NCI-H524 treated with DMSO at 0.1 percent for 48 hours (cell line): ENCODE measurements around the gene C4BPA.

Experiments used
- DNase-seq: peaks from one replicate; lab custom pipeline; 2025; lab: John Stamatoyannopoulos, UW

C4BPA gene

GRCh38 chr1:207124389-207124788 lies 20.4 kb downstream of the C4BPA start:
- no peak for DNase-seq

- DNase-seq: no peak
Observed at GRCh38 chr1:207128336-207128921, 24.4 kb downstream of the C4BPA start.

DNA sequence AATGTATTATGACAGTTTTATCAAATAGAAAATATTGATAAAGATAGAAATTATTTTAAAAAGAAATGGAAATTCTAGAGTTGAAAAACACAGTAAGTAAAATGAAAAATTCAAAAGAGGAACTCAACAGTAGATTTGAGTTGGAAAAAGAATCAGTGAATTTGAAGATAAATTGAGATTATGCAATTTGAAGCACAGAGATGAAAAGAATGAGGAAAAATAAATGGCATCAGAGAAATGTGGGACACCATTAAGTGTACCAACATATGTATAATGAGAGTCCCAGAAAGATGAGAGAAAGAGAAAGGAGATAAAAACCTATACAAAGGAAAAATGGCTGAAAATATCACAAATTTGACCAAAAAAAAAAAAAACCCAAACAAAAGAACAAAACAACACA lies 25.0 kb downstream of the C4BPA start:
- DNase-seq: no peak

DNA sequence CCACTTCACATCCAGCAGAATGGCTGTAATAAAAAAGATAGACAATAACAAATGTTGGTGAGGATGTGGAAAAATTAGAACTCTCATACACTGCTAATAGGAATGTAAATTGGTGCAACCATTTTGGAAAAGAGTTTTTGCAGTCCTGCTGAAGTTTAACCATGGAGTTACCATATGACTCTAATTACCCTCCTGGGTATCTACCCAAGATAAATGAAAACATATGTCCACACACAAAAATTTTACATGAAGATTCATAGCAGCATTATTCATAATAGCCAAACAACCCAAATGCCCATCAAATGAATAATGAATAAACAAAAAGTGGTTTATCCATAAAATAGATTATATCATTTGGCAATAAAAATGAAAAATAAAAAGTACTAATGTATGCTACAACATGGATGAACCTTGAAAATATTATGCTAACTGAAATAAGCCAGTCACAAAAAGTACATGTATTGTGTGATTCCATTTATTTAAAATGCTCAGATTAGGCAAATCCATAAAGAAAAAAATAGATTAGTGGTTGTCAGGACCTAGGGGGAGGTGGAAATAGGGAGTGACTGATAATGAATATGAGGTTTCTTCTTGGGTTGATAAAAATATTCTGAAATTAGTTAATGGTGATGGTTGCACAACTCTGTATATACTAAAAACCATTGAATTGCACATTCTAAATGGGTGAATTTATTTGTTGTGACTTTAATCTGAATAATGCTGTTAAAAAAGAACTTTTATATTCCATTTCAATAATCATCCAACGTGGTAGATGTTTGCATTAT lies 26.4 kb downstream of the C4BPA start:
- no peak for DNase-seq

GRCh38 chr1:207131163-207131562 lies 27.1 kb downstream of the C4BPA start:
- no peak for DNase-seq

- no peak for DNase-seq
Observed at GRCh38 chr1:207134581-207134980, 30.5 kb downstream of the C4BPA start.

- no peak for DNase-seq
Observed at GRCh38 chr1:207139616-207140015, 35.6 kb downstream of the C4BPA start.

DNA sequence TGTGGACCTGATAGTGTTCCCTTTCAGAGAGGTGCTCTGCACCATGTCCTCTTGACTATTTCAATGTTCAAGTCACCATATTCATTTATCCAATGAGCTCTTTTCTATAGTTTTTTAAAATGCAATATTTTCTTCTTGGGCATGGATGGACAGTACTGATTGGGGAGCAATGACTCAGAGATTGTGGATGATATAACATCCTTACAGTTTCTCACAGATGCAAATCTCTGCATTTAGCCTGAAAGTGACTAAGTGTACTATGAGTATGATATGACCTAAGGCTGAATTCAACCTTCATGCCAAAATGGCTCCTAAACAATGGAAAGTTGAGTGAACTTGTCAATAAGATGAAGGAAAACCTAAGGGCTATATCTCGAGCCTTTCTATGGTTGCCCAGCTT lies 36.5 kb downstream of the C4BPA start:
- DNase-seq: no peak

GRCh38 chr1:207145401-207146058 lies 41.5 kb downstream of the C4BPA start:
- DNase-seq: no peak

DNA sequence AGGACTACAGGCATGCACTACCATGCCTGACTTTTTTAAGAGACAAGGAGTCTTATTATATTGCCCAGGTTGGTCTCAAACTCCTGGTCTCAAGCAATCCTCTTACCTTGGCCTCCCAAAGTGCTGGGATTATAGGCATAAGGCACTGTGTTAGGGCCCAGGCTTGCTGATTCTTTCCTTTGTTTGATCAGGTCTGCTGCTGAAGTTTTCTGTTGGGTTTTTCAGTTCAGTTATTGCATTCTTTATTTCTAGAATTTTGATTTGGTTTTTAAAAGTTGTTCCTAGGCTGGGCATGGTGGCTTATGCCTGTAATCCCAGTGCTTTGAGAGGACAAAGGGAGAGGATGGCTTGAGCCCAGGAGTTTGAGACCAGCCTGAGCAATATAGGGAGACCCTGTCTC lies 47.9 kb downstream of the C4BPA start:
- DNase-seq: no peak

GRCh38 chr1:207152792-207153468 lies 48.9 kb downstream of the C4BPA start:
- no peak for DNase-seq

- no peak for DNase-seq
Observed at GRCh38 chr1:207155028-207155427, 51.0 kb downstream of the C4BPA start.

DNA sequence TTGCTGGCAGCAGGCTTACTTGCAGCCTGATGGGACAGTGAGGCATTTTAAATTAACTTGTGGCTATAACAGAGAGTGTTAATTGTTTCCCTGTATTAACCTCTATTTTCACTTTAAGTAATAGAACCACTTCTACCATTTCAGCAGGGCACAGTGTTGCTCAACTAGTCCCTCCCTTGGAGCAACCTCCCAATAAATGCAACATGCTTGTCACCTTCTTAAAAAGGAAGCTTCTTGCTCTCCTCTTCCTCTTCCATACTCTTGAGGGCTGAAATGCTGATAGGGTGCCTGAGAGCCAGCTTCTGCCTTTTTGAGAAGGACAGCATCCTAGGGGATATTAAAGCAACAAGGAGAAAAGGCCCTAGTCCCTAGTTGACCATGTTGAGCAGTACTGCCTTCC lies 52.1 kb downstream of the C4BPA start:
- no peak for DNase-seq

- DNase-seq: no peak
Observed at GRCh38 chr1:207156826-207157225, 52.8 kb downstream of the C4BPA start.

DNA sequence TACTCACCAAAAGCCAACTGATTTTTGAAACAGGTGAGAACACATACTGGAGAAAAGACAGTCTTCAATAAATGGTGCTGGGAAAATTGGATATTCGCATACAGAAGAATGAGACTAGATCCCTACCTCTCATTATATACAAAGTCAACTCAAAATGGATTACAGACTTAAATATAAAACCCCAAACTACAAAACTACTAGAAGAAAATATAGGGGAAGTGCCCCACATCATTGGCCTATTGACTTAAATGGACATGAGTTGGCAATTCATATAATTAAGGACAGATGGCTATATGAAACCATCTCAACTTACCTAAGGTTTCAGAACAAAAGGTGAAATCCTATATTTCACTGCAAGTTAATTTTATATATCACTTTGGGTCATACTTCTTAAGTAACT lies 60.1 kb downstream of the C4BPA start:
- no peak for DNase-seq

DNA sequence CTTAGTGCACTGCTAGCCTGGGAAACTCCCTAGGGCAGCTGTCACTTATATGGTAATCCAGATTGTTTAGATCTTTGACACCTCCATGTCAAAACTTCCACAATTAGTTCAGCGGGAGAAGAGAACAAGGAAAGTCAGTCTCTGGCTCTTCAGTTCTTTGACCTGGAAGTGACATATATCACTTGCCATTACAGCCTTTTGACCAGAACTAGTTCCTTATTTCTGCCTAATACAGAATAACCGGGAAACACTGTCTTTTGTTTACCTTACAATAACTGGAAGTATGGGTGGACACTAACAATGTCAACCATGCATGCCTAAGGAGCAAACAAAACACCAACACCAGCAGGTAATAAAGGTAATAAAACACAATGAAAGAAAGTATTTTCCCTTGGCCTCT lies 68.3 kb downstream of the C4BPA start:
- DNase-seq: no peak

DNA sequence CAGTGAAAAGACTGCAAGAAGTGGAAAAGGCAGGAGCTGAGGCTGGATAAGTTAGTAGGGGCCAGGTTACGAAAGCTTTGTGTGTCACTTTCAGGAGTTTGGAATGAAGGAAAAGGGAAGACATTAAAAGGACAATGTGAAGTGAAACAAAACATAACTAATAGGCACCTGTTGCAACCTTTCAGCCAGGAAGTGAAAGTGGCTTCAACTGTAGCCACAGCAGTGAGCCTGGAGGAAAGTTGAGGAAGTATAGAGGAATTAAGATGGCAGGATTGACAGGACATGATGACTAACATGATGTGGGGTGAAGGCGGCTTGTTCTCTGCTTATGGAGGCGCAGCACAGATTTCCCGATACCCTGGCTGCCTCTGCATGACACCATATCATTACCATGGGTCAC lies 68.9 kb downstream of the C4BPA start:
- no peak for DNase-seq

DNA sequence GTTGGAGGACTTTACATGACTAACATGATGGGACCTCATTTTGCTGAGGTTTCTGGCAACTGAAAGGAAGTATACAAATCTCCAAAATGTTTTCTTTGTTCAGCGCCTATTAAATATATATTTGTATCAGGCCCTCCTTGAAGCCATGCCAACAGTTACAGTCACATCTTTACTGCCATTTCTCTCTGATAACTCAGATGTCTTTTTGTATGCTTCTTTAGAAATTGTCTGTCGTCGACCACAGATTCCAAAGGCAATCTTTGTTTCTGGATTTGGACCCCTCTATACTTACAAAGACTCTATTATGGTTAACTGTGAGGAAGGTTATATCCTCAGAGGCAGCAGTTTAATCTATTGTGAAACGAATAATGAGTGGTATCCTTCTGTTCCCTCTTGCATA lies 69.4 kb downstream of the C4BPA start:
- no peak for DNase-seq

DNA sequence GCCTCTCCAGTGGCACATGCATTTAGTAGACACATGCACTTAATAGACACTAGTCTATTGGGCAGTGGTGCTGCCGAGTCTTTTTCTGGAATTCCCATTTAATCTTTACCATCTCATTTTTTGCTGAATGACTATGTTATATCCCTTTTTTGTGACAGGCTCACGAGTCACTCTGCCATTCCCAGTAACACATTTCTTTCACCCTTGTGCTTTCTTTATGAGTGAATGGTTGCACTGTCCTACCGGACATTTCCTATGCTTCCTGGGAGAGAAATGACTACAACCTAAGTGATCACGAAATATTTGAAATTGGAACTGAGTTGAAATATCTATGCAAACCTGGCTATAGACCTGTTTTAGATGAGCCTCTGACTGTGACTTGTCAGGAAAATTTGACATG lies 70.9 kb downstream of the C4BPA start:
- DNase-seq: no peak

GRCh38 chr1:207179036-207179435 lies 75.0 kb downstream of the C4BPA start:
- DNase-seq: no peak

DNA sequence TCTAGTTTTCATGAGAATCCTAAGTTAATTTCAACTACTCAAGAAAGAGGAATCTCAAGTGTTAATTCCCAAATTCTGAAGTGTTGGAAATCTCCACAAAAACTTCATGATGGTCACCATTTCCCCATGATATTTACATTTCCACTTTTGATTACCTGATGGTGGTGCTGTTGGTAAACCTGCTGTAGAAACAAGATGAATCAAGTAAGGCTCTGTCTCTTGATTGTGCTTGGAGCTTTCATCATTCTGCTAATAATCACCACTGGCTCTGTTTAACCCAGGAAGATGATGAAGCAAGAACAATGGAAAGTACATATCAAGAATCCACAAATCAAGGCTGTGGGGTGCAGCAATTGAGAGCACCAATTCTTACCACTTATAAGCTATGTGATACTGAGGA lies 77.8 kb downstream of the C4BPA start:
- no peak for DNase-seq

DNA sequence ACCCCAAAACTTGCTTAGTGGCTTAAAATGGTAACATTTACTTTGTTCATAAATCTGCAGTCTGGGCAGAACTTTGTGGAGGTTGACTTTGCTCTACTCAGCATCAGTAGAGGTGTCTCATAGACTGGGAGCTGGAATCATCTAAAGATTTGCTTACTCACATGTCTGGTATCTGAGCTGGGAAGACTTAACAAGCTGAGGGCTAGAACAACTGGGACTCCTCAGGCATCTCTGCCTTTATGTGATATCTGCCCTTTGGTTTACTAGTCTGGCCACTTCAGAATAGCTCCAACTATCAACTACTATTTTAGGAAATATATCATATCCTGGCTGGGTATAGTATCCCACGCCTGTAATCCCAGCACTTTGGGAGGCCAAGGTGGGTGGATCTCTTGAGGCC lies 82.5 kb downstream of the C4BPA start:
- no peak for DNase-seq

DNA sequence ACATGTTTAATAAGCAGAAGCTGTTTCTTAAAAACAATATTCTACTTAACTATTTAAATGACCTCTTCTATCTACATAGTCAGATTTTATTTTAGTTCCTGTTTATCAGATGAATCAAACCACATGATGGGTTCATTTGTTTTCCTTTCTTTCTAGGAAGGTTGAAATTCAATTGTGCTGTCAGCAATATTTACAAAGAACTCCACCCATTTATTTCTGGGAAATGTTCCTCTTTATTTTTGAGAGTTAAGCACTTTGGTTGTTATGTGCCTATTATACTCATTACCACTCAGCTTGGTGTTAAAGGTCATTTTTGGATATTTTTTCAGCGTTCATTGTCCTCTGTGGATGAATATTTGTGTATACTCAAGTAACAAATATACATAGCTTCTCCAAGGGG lies 84.9 kb downstream of the C4BPA start:
- no peak for DNase-seq
